Pons (tissue), 1 donor: Measurements from ENCODE around the gene CAB39L.

Source experiments
- DNase-seq: peaks from one replicate; pipeline ENCODE4 v3.0.0-alpha.2; 2016; ENCODE audit warnings: low spot score

The CAB39L gene

DNA sequence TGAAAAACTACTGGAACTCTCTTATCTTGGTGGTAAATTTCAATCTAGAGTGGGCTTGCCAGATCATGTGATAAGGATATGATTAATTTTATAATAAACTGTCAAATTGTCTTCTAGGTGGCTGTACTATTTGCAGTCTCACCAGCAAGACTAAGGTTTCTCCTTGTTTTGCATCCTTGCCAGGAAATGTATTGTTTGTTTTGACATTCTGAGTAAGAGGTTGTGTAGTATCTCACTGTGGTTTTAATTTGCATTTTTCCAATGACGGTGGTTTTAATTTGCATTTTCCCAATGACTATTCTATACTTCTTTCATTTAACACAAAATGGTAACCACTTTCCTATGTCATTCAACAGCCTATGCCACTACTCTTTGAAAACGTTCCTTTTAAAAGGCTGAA is 2.0 kb downstream of the CAB39L start:
- no peak for DNase-seq

DNA sequence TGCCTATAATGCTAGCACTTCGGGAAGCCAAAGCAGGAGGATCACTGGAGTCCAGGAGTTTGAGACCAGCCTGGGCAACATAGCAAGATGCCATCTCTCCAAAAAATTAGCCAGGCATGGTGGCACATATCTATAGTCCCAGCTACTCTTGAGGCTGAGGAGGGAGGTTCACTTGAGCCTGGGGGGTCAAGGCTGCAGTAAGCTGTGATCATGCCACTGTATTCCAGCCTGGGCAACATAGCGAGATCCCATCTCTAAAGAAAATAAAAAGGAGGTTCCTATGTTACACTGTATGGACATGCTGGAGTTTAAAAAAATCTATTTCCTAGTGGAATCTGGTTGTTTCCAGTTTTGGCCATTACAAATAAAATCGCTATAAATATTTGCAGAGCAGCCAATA is 2.6 kb downstream of the CAB39L start:
- DNase-seq = no peak

DNA sequence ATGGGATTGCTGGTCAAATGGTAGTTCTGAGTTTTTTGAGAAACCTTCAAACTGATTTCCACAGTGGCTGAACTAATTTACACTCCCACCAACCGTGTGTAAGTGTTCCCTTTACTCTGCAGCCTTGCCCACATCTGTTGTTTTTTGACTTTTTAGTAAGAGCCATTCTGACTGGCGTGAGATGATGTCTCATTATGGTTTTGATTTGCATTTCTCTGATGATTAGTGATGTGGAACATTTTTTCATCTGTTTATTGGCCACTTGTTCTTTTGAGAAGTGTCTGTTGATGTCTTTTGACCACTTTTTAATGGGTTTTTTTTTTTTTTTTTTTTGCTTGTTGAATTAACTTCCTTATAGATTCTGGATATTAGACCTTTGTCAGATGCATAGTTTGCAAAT is 4.3 kb downstream of the CAB39L start:
- DNase-seq = no peak

DNA sequence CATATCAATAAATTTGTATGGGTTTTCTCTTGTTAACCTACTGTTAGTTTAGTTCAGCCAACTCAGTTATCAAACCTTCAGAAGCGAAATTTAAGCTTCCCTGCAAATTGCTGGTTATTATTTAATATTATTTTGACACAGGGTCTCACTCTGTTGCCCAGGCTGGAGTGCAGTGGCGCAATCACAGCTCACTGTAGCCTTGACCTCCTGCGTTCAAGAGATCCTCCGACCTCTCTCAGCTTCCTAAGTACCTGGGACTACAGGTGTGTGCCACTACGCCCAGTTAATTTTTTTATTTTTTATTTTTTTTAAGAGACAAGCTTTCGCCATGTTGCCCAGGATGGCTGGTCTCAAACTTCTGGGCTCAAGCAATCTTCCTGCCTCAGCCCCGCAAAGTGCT is 6.2 kb downstream of the CAB39L start:
- no peak for DNase-seq

DNA sequence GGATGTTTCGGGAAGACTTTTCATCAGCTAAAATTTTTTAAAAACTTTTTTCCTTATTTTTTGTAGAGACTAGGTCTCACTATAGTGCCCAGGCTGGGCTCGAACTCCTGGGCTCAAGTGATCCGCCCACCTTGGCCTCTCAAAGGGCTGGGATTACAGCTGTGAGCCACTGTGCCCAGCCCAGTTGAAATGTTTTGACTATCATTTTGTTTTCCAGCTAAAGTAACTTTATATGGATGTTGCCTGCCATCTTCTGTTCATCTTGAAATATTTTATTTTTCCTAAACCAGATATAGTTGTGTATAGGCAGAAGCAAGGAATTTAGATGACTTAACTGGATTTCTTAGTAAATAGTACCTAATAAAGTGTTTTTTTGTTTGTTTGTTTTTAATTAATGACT is 7.0 kb downstream of the CAB39L start:
- peak; percentile 77 for DNase-seq

DNA sequence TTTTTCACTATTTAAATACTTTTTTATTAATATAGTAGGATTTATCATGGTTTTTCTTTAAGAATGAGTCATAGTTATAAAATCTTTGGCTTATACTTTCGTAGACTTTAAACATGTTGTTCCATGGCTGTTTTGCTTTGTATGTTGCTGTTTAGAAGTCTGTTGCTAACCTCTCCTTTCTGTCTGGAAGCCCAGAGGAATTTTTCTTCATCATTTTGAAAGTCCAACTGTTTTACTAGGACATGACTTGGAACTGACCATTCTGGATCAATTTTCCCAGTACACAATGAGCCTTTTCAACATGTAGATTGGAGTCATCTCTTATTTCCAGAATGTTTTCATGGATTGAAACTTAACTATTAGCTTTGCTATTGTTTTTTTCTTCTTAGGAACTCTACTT is 7.9 kb downstream of the CAB39L start:
- no peak for DNase-seq

DNA sequence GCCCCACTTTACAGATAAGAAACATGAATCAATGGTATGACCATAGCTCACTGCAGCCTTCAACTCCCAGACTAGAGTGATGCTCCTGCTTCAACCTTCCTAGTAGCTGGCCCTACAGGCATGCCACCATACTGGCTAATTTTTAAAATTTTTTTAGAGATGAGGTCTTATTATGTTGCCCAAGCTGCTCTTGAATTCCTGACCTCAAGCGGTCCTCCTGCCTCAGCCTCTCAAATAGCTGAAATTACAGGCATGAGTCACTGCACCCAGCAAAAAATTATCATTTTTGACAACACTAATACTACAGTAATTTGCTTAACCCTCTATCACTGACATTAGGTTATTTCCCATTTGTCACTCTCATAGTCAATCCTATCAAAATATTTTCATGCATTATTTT is 14.7 kb downstream of the CAB39L start:
- DNase-seq = no peak

DNA sequence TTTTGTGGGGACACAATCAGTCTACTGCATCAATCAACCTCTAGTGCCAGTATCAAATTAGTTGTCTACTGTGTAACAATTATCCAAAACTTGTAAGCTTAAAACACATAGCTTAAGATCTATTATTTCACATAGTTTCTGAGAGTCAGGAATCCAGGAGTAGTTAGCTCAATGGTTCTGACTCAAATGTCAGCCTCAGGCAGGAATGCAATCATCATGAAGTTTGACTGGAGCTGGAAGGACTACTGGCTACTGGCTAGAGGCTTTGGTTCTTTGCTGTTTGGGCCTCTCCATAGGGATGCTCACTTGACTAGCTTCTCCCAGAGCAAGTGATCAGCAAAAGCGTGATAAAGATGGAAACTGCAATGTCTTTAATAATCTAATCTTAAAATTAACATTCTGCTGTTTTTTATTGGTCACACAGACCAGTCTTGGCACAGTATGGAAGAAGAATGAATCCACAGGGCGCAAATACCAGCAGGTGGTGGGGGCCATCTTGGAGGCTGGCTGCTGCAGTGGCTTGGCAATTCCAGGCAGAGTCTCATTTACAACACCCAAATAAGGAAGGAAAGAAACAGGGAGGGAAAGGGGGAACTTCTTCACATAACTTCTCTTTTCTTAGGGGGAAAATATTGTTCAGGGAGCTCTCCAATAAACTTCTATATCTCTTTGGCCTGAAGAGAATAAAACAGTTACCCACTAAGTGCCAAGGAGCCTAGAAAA is 15.7 kb downstream of the CAB39L start:
- DNase-seq = no peak

DNA sequence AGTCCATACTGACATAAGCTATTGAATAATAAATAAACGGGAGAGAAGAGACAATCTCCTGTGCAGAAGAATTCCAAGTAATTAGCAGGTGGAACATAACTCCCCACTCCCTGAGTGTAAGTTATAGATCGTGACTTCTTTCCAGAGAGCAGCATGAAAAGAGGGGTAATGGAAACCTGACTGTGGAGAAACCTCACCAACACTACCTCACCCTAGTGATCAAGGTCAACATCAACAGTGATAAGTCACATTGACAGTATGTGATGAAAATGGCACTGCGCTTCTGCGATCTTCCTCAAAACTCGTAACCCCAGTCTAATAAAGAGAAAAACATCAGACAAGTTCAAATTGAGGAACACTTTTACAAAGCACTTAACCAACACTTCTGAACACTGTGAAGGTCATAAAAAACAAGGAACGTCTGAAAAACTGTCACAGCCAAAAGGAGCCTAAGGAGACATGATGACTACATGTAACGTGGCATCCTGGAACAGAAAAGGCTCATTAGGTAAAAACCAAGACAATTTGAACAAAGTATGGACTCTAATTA is 19.8 kb downstream of the CAB39L start:
- DNase-seq = no peak

DNA sequence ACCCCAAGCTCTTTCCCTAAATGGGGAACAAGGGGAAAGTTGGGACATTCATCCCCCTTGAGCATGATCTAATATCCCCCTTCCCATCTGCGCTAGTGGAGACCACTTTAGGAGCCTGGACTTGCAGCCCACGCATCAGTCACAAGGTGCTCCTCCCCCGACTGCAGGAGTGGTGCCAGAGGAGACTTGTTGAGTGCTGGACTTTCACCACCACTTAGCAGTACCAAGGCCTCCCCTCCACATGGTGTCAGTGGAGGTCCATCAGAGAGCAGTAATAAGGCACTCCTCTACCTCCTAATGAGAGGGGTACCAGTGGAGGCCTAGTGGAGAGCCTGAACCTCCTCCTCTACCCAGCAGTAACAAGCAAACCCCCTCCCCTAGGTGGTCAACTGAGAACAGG is 22.5 kb downstream of the CAB39L start:
- no peak for DNase-seq

DNA sequence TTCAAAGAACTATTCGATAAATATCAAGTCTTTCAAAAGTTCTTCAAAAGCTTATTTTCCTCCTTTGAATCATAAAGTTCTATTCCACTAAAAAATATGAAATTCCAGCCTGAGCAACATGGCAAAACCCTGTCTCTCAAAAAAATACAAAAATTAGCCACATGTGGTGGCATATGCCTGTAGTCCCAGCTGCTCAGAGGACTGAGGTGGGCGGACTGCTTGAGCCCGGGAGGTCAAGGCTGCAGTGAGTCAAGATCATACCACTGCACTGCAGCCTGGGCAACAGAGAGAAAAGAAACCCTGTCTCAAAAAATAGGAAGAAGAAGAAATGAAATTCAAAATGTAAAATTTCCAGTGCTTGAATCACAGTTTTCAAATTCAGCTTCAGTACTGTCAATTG is 24.6 kb downstream of the CAB39L start:
- no peak for DNase-seq

DNA sequence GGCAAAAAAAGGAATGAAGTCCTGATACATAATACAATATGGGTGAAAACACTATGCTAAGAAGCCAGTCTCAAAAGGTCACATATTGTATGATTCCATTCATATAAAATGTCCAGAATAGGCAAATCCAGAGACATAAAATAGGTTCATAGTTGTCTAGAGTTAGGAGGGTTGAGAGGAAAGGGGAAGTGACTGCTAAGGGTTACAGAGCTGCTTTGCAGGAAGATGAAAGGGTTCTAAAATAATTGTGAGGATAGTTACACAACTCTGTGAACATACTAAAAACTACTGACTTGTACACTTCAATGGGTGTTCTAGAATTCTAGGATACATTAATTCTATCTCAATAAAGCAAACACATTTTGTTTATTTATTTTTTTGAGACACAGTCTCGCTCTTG is 25.7 kb downstream of the CAB39L start:
- DNase-seq = no peak

DNA sequence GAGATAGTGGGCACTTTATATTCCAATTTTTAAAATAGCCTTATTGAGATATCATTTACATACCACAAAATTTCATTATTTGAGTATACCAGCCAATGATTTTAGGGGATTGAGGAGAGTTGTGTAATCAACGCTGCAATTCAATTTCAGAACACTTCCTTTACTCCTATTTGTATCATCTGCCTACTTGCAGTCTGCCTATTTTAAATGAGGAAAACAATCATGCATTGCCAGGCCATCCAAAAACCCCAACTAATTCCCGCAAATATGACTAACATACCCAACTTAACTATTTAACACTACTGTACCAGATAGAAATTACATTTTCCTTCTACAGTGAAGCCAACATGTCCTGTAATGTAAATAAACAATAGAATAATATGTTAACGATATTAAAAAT is 26.7 kb downstream of the CAB39L start:
- DNase-seq = no peak

DNA sequence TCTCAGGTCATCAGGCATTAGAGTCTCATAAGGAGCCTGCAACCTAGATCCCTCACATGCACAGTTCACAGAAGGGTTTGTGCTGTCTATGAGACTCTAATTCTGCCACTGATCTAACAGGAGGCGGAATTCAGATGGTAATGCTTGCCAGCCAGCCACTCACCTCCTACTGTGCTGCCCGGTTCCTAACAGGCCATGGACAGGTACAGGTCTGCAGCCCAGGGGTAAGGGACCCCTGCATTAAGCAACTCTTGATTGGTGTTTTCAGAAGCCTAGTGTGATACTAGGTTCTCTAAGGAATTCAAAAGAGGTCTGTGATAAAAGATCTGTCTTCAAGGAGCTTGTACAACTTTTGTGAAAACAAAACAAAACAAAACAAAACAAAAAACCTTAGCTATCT is 31.1 kb downstream of the CAB39L start:
- no peak for DNase-seq

DNA sequence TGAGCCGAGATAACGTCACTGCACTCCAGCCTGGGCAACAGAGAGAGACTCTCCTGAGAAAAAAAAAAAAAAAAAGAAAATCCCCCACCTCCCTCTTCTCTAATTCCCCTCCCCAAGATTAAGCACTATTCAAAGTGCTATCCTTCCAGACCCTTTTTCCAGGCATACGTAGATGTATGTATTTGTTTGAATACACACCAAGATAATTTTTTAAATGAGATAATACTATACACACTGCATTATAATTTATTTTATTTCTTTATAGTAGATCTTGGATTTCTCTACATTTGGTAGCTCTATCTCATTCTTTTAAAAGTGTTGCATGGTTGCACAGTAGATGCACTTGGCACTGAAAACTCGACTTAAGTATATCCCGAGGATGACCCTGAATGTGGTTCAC is 32.5 kb downstream of the CAB39L start:
- no peak for DNase-seq

DNA sequence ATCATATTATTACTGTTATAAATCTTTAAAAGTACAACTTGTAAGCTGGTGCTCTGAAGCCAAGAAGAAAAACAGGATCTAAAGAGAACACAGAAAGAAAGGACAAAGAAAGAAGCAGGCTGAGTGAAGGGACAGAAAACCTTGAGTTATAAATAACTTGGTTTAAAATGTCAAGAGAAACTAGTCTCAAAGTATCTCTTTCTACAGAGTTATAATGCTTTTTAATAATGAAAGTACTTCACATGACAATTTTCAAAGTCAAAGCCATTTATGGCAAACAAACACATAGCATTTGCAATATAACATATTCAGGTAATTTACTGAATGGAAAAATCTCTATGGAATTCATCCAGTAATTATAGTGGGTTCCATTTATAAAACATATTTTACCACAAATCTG is 33.4 kb downstream of the CAB39L start:
- DNase-seq = no peak

DNA sequence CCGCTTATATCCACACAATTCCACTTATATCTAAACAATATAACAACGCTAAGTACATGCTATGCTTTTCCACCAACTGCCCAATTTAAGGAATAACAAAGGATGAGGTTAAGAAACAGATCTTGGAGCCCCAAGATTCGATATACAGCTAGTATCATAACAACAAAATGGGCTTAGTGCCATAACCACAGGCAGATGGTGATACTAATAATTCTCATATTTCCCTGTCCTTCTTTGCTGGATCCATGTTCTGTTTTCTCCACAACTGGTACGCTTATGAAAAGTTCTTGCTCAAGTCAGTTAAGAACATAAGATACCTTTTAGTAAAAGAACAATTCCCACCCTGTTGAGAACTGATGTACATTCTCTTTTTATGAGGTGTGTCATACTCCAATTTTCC is 33.9 kb downstream of the CAB39L start:
- no peak for DNase-seq

DNA sequence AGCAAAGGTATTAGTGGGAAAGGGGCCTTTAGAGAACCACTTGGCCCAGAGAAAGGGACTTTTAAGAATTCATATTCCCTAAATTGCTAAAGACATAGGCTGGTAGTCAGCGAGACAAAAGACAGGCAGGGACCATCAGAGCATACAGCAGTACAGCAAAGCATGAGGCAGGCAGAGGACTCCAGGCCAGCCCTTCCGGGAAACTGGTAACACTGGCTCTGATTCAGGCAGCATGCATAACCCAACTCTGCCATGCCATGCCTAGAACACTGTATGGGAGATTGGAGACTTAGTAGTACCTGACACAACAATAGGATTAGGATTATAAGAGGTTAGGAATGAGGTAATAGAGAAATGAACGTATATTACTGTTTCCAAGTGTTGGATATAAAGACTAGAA is 34.9 kb downstream of the CAB39L start:
- no peak for DNase-seq

DNA sequence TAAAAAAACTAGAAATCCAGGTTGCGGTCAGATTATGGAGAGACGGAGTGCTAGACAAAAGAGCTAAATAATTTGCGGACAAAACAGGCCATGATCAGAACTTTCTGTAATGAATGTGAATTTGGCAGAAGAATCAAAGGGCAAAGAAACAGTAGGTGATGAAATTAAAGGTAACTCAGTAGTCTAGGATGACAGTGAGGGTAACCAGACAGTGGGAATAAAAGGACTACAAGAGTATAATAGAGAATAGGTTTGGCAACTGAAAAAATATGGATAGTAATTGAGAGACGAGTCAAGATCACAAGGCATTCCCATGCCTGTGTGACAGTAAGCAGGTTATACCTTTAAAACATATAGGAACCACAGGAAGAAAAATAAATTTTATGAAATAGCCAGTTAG is 35.9 kb downstream of the CAB39L start:
- no peak for DNase-seq

DNA sequence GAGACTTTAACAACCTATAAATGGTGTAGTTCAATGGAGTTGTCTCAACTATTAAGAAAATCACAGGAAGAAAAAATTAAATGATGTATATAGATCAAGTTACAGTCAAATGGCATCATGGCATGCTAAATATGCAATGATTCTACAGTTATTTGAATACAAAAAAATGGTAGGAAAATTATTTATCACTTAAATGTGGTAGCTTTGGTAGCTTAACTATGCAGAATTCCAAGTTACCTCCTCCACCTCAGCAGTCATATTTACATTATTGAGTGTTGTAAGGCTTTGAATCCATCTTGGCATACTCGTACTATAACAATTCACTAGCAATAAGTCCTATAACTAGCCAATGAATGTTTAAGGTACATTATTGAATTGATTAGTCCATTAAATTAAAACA is 36.8 kb downstream of the CAB39L start:
- no peak for DNase-seq

DNA sequence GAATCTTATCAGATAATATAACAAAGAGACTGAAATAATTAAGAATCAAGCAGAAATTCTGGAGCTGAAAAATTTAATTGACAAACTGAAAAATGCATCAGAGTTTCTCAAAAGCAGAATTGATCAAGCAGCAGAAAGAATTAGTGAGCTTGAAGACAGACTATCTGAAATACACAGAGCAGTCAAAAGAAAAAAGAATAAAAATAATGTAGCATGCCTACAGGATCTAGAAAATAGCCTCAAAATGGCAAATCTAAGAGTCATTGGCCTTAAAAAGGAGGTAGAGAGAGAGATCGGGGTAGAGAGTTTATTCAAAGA is 39.2 kb downstream of the CAB39L start:
- no peak for DNase-seq

DNA sequence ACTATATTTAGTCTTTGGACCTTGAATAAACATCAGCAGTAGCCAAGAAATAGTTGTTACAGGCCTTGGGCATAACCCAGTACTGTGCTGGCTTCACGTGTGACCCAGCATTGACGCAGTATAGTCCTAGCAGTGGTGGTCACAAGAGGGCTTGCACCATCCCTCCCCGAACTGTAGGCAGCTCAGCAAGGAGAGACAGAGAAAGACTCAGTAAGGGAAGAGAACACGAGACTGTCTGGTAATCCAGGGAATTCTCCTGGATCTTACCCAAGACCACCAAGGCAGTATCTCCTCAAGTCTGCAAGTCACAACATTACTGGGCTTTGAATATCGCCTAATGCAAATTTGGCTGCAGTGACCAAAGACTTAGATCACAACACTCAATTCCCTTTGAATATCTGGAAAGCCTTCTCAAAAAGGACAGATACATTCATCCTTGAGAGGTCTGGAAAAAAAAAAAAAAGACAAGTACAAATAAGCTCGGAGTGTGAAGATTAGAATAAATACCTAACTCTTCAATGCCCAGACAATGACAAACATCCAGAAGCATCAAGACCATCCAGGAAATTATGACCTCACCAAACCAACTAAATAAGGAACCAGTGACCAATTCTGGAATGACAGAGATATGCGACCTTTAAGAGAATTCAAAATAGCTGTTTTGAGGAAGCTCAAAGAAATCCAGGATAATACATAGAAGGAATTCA is 39.7 kb downstream of the CAB39L start:
- no peak for DNase-seq

DNA sequence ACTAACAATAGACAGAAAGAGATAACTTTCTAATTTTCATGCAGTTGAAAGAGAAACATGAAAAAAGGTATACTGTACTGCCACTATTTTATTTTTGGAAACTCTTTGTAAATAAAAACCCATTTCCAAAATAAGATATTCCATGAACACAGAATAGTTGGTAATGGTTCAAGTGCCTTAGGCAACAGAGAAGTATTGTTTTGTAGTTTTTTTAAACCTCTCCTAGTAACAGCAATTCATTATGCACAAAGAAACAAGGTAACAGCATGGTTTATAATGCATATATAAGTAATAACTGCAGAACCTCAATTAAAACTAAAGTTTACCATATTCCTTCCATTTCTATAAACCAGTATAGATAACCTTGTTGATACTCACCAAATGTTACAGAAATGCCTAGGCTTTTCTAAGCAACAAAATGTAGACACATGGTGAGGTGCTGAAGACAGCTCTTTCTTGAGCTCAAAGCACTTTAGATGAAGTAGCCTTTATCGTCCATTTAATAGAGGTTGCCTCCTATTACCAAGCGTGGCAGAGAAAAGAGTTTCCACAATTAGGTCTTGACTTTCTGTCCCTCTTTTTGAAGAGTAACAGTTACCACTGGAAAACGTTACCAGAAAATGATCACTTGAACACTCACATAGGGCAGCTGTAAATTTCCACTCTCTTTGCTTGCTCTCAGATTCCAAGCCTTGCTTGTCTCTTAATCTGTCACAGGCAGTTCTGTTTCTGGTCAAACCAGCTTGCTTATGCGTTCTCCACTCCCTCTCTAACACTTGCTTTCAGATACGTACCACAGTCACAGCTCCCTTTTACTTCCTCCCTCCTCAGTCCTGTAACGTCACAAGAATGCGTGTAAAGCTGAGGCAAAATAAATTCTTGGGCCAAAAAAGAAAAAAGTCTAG is 42.9 kb downstream of the CAB39L start:
- DNase-seq = peak; percentile 87
